Measurements from ENCODE around the gene SH3BGR.
"Not testable (repeated sequence)": the region's sequence is repeated elsewhere in the genome, so short reads cannot be mapped to it uniquely, and the experiment has no call there.

The SH3BGR gene

GRCh38 chr21:39536835-39537234, 85.1 kb downstream of the SH3BGR start:
- H3K36me3 Mint-ChIP-seq (ENCODE audit: low read depth), result no peaks in the 10 kb centered on the region
- H3K27ac Mint-ChIP-seq, result no peak overlapping the region
- peaks cover 5% of the 10 kb centered on the region for H3K27me3 Mint-ChIP-seq
- no peak for DNase-seq
- no peaks in the 10 kb centered on the region for H3K4me1 Mint-ChIP-seq
- no peaks in the 10 kb centered on the region for H3K9me3 Mint-ChIP-seq
- ATAC-seq, result no peak
- no peak overlapping the region for H3K4me3 Mint-ChIP-seq

GRCh38 chr21:39537571-39537970, 85.8 kb downstream of the SH3BGR start:
- H3K4me1 Mint-ChIP-seq, result no peaks in the 10 kb centered on the region
- peaks cover 5% of the 10 kb centered on the region for H3K27me3 Mint-ChIP-seq
- DNase-seq (no peak), ATAC-seq (no peak)
- no peaks in the 10 kb centered on the region for H3K9me3 Mint-ChIP-seq
- no peak overlapping the region for H3K4me3 Mint-ChIP-seq
- no peak overlapping the region for H3K27ac Mint-ChIP-seq
- H3K36me3 Mint-ChIP-seq (ENCODE audit: low read depth), result no peaks in the 10 kb centered on the region

GRCh38 chr21:39538453-39539042, 86.8 kb downstream of the SH3BGR start:
- DNase-seq (no peak), ATAC-seq (no peak)
- Mint-ChIP-seq H3K4me1 (no peaks in the 10 kb centered on the region), H3K27ac (no peak overlapping the region), H3K9me3 (no peaks in the 10 kb centered on the region), H3K4me3 (no peak overlapping the region), H3K36me3 (ENCODE audit: low read depth) (no peaks in the 10 kb centered on the region), H3K27me3 (peaks cover 5% of the 10 kb centered on the region)

GRCh38 chr21:39540367-39540766, 88.6 kb downstream of the SH3BGR start:
- not testable (repeated sequence) for H3K27ac Mint-ChIP-seq; H3K36me3 Mint-ChIP-seq (ENCODE audit: low read depth); H3K27me3 Mint-ChIP-seq; H3K4me1 Mint-ChIP-seq; H3K4me3 Mint-ChIP-seq; ATAC-seq; H3K9me3 Mint-ChIP-seq; DNase-seq

GRCh38 chr21:39542736-39543135, 91.0 kb downstream of the SH3BGR start:
- Mint-ChIP-seq H3K27me3 (peaks cover 5% of the 10 kb centered on the region), H3K9me3 (no peaks in the 10 kb centered on the region), H3K4me1 (no peaks in the 10 kb centered on the region), H3K27ac (no peak overlapping the region), H3K36me3 (ENCODE audit: low read depth) (no peaks in the 10 kb centered on the region), H3K4me3 (no peak overlapping the region)
- ATAC-seq, result no peak
- DNase-seq, result no peak

- no peak overlapping the region for H3K27ac Mint-ChIP-seq
- no peaks in the 10 kb centered on the region for H3K36me3 Mint-ChIP-seq (ENCODE audit: low read depth)
- H3K4me3 Mint-ChIP-seq, result no peak overlapping the region
- H3K9me3 Mint-ChIP-seq, result peaks cover 1% of the 10 kb centered on the region
- no peak for ATAC-seq
- H3K4me1 Mint-ChIP-seq, result no peaks in the 10 kb centered on the region
- DNase-seq, result no peak
- H3K27me3 Mint-ChIP-seq, result peaks cover 5% of the 10 kb centered on the region
These were observed 94.8 kb downstream of the SH3BGR start for GRCh38 chr21:39546522-39546921.

- Mint-ChIP-seq H3K4me1 (no peaks in the 10 kb centered on the region), H3K27ac (no peak overlapping the region), H3K36me3 (ENCODE audit: low read depth) (no peaks in the 10 kb centered on the region), H3K9me3 (peaks cover 7% of the 10 kb centered on the region), H3K4me3 (no peak overlapping the region), H3K27me3 (peaks cover 9% of the 10 kb centered on the region)
- no peak for ATAC-seq
- no peak for DNase-seq
These were observed 101.1 kb downstream of the SH3BGR start for GRCh38 chr21:39552856-39553255.

- H3K4me1 Mint-ChIP-seq, result no peaks in the 10 kb centered on the region
These were observed 101.6 kb downstream of the SH3BGR start for GRCh38 chr21:39553331-39553730.

GRCh38 chr21:39555911-39556590, 104.3 kb downstream of the SH3BGR start:
- ATAC-seq (no peak), DNase-seq (no peak)
- Mint-ChIP-seq H3K27ac (no peak overlapping the region), H3K4me1 (no peaks in the 10 kb centered on the region), H3K9me3 (peaks cover 7% of the 10 kb centered on the region), H3K27me3 (peaks cover 5% of the 10 kb centered on the region), H3K4me3 (no peak overlapping the region), H3K36me3 (ENCODE audit: low read depth) (no peaks in the 10 kb centered on the region)

More at GRCh38 chr21:39553331-39553730, 101.6 kb downstream of the SH3BGR start:
- Mint-ChIP-seq H3K27me3 (peaks cover 7% of the 10 kb centered on the region), H3K4me3 (no peak overlapping the region), H3K9me3 (peaks cover 7% of the 10 kb centered on the region), H3K36me3 (ENCODE audit: low read depth) (no peaks in the 10 kb centered on the region), H3K27ac (no peak overlapping the region)
- no peak for ATAC-seq
- DNase-seq, result no peak

GRCh38 chr21:39559511-39559910, 107.7 kb downstream of the SH3BGR start:
- DNase-seq (no peak), ATAC-seq (no peak)
- Mint-ChIP-seq H3K9me3 (no peaks in the 10 kb centered on the region), H3K36me3 (ENCODE audit: low read depth) (no peaks in the 10 kb centered on the region), H3K27me3 (peaks cover 3% of the 10 kb centered on the region), H3K4me1 (no peaks in the 10 kb centered on the region), H3K4me3 (no peak overlapping the region), H3K27ac (no peak overlapping the region)

GRCh38 chr21:39561140-39561539, 109.4 kb downstream of the SH3BGR start:
- no peak for ATAC-seq
- Mint-ChIP-seq H3K36me3 (ENCODE audit: low read depth) (no peaks in the 10 kb centered on the region), H3K9me3 (no peaks in the 10 kb centered on the region), H3K4me3 (no peak overlapping the region), H3K27me3 (peaks cover 2% of the 10 kb centered on the region), H3K4me1 (no peaks in the 10 kb centered on the region), H3K27ac (no peak overlapping the region)
- no peak for DNase-seq

- Mint-ChIP-seq H3K27me3 (no peaks in the 10 kb centered on the region), H3K4me3 (no peak overlapping the region), H3K4me1 (no peaks in the 10 kb centered on the region), H3K9me3 (no peaks in the 10 kb centered on the region), H3K36me3 (ENCODE audit: low read depth) (no peaks in the 10 kb centered on the region), H3K27ac (no peak overlapping the region)
- DNase-seq, result no peak
- ATAC-seq, result no peak
These were observed 111.3 kb downstream of the SH3BGR start for GRCh38 chr21:39562791-39563770.

- Mint-ChIP-seq H3K27ac (no peak overlapping the region), H3K4me3 (no peak overlapping the region), H3K9me3 (no peaks in the 10 kb centered on the region), H3K36me3 (ENCODE audit: low read depth) (no peaks in the 10 kb centered on the region), H3K4me1 (no peaks in the 10 kb centered on the region), H3K27me3 (no peaks in the 10 kb centered on the region)
- no peak for DNase-seq
- no peak for ATAC-seq
These were observed 112.4 kb downstream of the SH3BGR start for GRCh38 chr21:39564200-39564599.

All from activated naive CD8-positive, alpha-beta T cell treated with anti-CD3 and anti-CD28 coated beads, Interleukin-2, amount 50 U/mL, for 24 hours (primary cell).